Endothelial cell of umbilical vein (primary cell): ENCODE measurements around the gene EGFL7. TPM values are rescaled to one million over a fixed set of nuclear protein-coding genes. Genes with fewer than 3 reads are reported as not detected.
A peak's percentile ranks its signal among the peaks of the same experiment; 100 is the strongest.

Experiments used
- BruUV-seq: library from RNA; stranded (reverse); fragments of 400-500 nt; replicated peaks from 2 replicates; lab custom pipeline; 2021; lab: Mats Ljungman, UMichigan
- CTCF ChIA-PET: fragments of 300-600, 350-600 bp; sonication (Branson Sonifier 250); formaldehyde crosslinking; loops from one replicate; lab custom pipeline; 2021; ENCODE audit warnings: antibody characterized with exemption, inconsistent platforms; lab: Charles Lee
- POLR2A ChIA-PET: fragments of 300-600, 350-600 bp; sonication (Branson Sonifier 250); formaldehyde crosslinking; loops from one replicate; lab custom pipeline; 2021; ENCODE audit warnings: antibody characterized with exemption, inconsistent platforms; lab: Charles Lee
- DNase-seq: peaks from one replicate; pipeline ENCODE4 v3.0.0-alpha.2; 2011; ENCODE audit warnings: low read depth, low spot score
- FAIRE-seq: peaks from 2 replicates; lab custom pipeline; 2011; peaks lifted over from hg19 to GRCh38; lab: Jason Lieb, UNC
- H2AFZ ChIP-seq: 2 replicates; pipeline ENCODE4 v1.6.0; 2012; ENCODE audit warnings: low read depth, low read length, control low read depth, inconsistent platforms
- H3K27ac ChIP-seq: 2 replicates; pipeline ENCODE4 v1.5.1; 2011; ENCODE audit warnings: low read depth, mild to moderate bottlenecking, control low read depth, low read length, moderate library complexity; ENCODE audit not compliant: insufficient read depth
- H3K27me3 ChIP-seq, 2 experiments: 2 replicates each; pipeline versions ENCODE4 v1.6.0 to v1.6.1; 2011; ENCODE audit warnings: low read length in 2 of 2, mixed read lengths in 1 of 2; ENCODE audit not compliant: control insufficient read depth in 2 of 2, insufficient read depth in 2 of 2
- H3K36me3 ChIP-seq, 2 experiments: 2 replicates in 1 of 2; 3 replicates in 1 of 2; pipeline ENCODE4 v1.5.1; 2011; ENCODE audit warnings: low read length in 2 of 2, mild to moderate bottlenecking in 1 of 2, moderate library complexity in 1 of 2; ENCODE audit not compliant: control insufficient read depth in 2 of 2, insufficient read depth in 2 of 2; ENCODE audit errors: extremely low read depth in 1 of 2
- H3K4me1 ChIP-seq: 3 replicates; pipeline ENCODE4 v1.5.1; 2011; ENCODE audit warnings: mild to moderate bottlenecking, low read length; ENCODE audit not compliant: control insufficient read depth, insufficient read depth; ENCODE audit errors: extremely low read depth
- H3K4me2 ChIP-seq: 2 replicates; pipeline ENCODE4 v1.6.1; 2011; ENCODE audit warnings: low read length, control low read depth, mixed read lengths; ENCODE audit not compliant: insufficient read depth
- H3K4me3 ChIP-seq, 3 experiments: fragments of 200-600 bp in 1 of 3; sonication (generic), shearing (Covaris generic) in 1 of 3; replicated peaks in 1 of 3; 2 replicates each; pipeline ENCODE4 v1.5.1; 2011 to 2016; ENCODE audit warnings: control low read depth in 3 of 3, low read length in 3 of 3, mild to moderate bottlenecking in 2 of 3, inconsistent platforms in 1 of 3, low read depth in 1 of 3, moderate library complexity in 1 of 3; ENCODE audit not compliant: insufficient read depth in 1 of 3
- H3K79me2 ChIP-seq: 2 replicates; pipeline ENCODE4 v1.6.0; 2012; ENCODE audit warnings: low read length, inconsistent platforms; ENCODE audit not compliant: control insufficient read depth, insufficient read depth
- H3K9ac ChIP-seq: replicated peaks from 2 replicates; pipeline ENCODE3; 2011; ENCODE audit warnings: low read length, control low read depth; ENCODE audit not compliant: insufficient read depth; ENCODE audit errors: extremely low read depth
- H3K9me1 ChIP-seq: replicated peaks from 3 replicates; pipeline ENCODE4 v1.6.0; 2011; ENCODE audit warnings: mild to moderate bottlenecking, low read length; ENCODE audit not compliant: control insufficient read depth, insufficient read depth; ENCODE audit errors: extremely low read depth
- H3K9me3 ChIP-seq: replicated peaks from 2 replicates; pipeline ENCODE4 v1.5.1; 2012; ENCODE audit warnings: low read length, inconsistent platforms; ENCODE audit not compliant: control insufficient read depth, insufficient read depth
- H4K20me1 ChIP-seq: replicated peaks from 2 replicates; pipeline ENCODE3; 2011; ENCODE audit warnings: mild to moderate bottlenecking, low read length; ENCODE audit not compliant: control insufficient read depth, insufficient read depth; ENCODE audit errors: extremely low read depth
- EZH2 ChIP-seq: IDR thresholded peaks from 2 replicates; pipeline ENCODE4 v1.6.1; 2012; ENCODE audit warnings: borderline replicate concordance, low read depth, mild to moderate bottlenecking, moderate library complexity, low read length, inconsistent platforms; ENCODE audit not compliant: severe bottlenecking
- FOS ChIP-seq: IDR thresholded peaks from 2 replicates; pipeline ENCODE4 v1.6.1; 2011; ENCODE audit warnings: mild to moderate bottlenecking, low read length, moderate library complexity, borderline replicate concordance; ENCODE audit not compliant: insufficient read depth
- GATA2 ChIP-seq: IDR thresholded peaks from 2 replicates; pipeline ENCODE4 v1.7.0; 2011; ENCODE audit warnings: low read depth, mild to moderate bottlenecking, moderate library complexity, mixed read lengths, low read length; ENCODE audit not compliant: insufficient read length, insufficient read depth
- JUN ChIP-seq: IDR thresholded peaks from 2 replicates; pipeline ENCODE4 v1.6.1; 2011; ENCODE audit warnings: borderline replicate concordance, low read depth; ENCODE audit not compliant: insufficient read length, insufficient read depth
- MAX ChIP-seq: IDR thresholded peaks from 2 replicates; pipeline ENCODE4 v1.6.1; 2011; ENCODE audit not compliant: insufficient read depth, insufficient read length
- MYC ChIP-seq: IDR thresholded peaks from one replicate; pipeline ENCODE4 v1.6.1; 2011; ENCODE audit warnings: mild to moderate bottlenecking, low read depth, low read length
- POLR2A ChIP-seq: IDR thresholded peaks from 2 replicates; pipeline ENCODE4 v1.6.1; 2012; ENCODE audit warnings: low read depth, mild to moderate bottlenecking, control low read depth, low read length
- POLR2AphosphoS5 ChIP-seq: IDR thresholded peaks from 2 replicates; pipeline ENCODE4 v1.6.1; 2012; ENCODE audit warnings: low read depth, mild to moderate bottlenecking, control low read depth, low read length, moderate library complexity; ENCODE audit not compliant: insufficient read depth
- dilution Hi-C: fragments of 300-500 bp; cut with MboI; formaldehyde crosslinking; loops from one replicate; pipeline ENCODE4 v1.15.0; 2019; ENCODE audit warnings: low sequenced_read_pairs; ENCODE audit not compliant: extremely low pct_ligation_motif_present
- intact Hi-C: fragments of 100-400 bp; cut with micrococcal nuclease; formaldehyde crosslinking; loops from one replicate; pipeline ENCODE4 v1.10.0; 2022
- polyA plus RNA-seq, 4 experiments: library from polyadenylated mRNA; depleted of rRNA in 3 of 4; stranded (reverse) in 3 of 4; unstranded in 1 of 4; fragments of >200 nt; gene quantifications; 2 replicates each; pipeline versions ENCODE4 v1.2.1 to v1.2.3, GENCODE V29; 2011 to 2012; ENCODE audit warnings: missing spikeins in 1 of 4
- total RNA-seq: library from RNA; stranded (reverse); gene quantifications from 2 replicates; pipeline ENCODE4 v1.2.3, GENCODE V29; 2021
- TF ChIP-seq, protein P1 (sequence below), 2 donors: IDR thresholded peaks; 1 replicate in 1 of 2; 2 replicates in 1 of 2; pipeline ENCODE4 v1.5.1; 2011; ENCODE audit warnings: low read length in 2 of 2, mild to moderate bottlenecking in 2 of 2, moderate library complexity in 2 of 2, control low read depth in 1 of 2, inconsistent platforms in 1 of 2, low read depth in 1 of 2; ENCODE audit not compliant: insufficient read depth in 1 of 2; ENCODE audit errors: extremely low read depth in 1 of 2

The EGFL7 gene
- total and polyA plus RNA-seq, 2 donors (not counting 3 experiments of a cell fraction or from before 2014, with no cell fraction given) = 1,043 to 1,377 TPM

- DNase-seq = no peak
- Histone ChIP-seq H3K4me1 (peaks cover 57% of the 10 kb centered on the region), H3K36me3 (peaks cover 8 to 17% of the 10 kb centered on the region in 2 experiments), H3K9me3 (no peaks in the 10 kb centered on the region), H2AFZ (no peak overlapping the region), H3K27me3 (no peaks in the 10 kb centered on the region), H3K27ac (peak overlapping the region; percentile 85), H3K4me2 (no peak overlapping the region), H3K9me1 (no peaks in the 10 kb centered on the region), H3K9ac (peak overlapping the region; percentile 99), H3K4me3 (no peak overlapping the region), H3K79me2 (peaks cover 54% of the 10 kb centered on the region), H4K20me1 (no peaks in the 10 kb centered on the region)
- BruUV-seq = no TSS peak
- dilution Hi-C loops (no loop called here), intact Hi-C loops (no loop called here)
- FAIRE-seq = no peak
- TF ChIP-seq POLR2A = no peak
- TF ChIP-seq MYC = no peak
- TF ChIP-seq FOS = no peak
- TF ChIP-seq, protein P1, sequence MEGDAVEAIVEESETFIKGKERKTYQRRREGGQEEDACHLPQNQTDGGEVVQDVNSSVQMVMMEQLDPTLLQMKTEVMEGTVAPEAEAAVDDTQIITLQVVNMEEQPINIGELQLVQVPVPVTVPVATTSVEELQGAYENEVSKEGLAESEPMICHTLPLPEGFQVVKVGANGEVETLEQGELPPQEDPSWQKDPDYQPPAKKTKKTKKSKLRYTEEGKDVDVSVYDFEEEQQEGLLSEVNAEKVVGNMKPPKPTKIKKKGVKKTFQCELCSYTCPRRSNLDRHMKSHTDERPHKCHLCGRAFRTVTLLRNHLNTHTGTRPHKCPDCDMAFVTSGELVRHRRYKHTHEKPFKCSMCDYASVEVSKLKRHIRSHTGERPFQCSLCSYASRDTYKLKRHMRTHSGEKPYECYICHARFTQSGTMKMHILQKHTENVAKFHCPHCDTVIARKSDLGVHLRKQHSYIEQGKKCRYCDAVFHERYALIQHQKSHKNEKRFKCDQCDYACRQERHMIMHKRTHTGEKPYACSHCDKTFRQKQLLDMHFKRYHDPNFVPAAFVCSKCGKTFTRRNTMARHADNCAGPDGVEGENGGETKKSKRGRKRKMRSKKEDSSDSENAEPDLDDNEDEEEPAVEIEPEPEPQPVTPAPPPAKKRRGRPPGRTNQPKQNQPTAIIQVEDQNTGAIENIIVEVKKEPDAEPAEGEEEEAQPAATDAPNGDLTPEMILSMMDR (IDR thresholded peaks at IDR 0.05; ENCODE audit: extremely low read depth in 1 of 2, insufficient read depth in 1 of 2, low read depth in 1 of 2, low read length in 2 of 2) = no peak
- TF ChIP-seq MAX = no peak
- TF ChIP-seq POLR2AphosphoS5 = no peak
- no peak for TF ChIP-seq GATA2
- no peak for TF ChIP-seq EZH2
- no peak for TF ChIP-seq JUN
- ChIA-PET POLR2A (interaction anchor here (0.8 to 9.9 kb wide), 4 partner anchors 8 to 121 kb away, joined by 3 to 161 read pairs (median 8); no protein-coding TSS in a partner anchor), CTCF (interaction anchor here (1.0 to 7.2 kb wide), 2 partner anchors 16 to 29 kb away, joined by 4 to 90 read pairs; no protein-coding TSS in a partner anchor)
Observed at GRCh38 chr9:136660971-136661550, 1.7 kb upstream of the EGFL7 start.
